Cerebellar cortex (tissue), 1 donor: ENCODE measurements around the gene AKAP1.
"Not testable (repeated sequence)": the region's sequence is repeated elsewhere in the genome, so short reads cannot be mapped to it uniquely, and the experiment has no call there.

Experiments
- DNase-seq: peaks from one replicate; pipeline ENCODE4 v3.0.0-alpha.2; 2015; ENCODE audit warnings: low spot score

Gene AKAP1

DNA sequence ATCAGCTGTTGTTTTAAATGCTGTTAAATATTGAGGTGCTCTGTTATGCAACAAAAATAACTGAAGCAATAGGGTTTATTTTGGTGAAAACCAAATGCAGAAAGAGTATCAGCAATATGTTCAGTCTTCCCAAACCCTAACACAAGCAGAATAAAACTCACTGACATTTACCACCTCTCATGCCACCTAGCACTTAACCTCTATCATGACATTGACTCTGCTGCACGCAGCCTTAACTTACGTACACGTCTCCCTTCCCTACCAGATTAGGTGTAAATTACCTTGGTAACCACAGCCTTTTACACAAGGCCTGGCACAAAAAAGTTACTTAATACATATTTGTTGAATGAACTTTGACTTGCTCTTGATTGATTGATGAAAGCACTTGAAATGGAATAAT lies 9.9 kb upstream of the AKAP1 start:
- no peak for DNase-seq

DNA sequence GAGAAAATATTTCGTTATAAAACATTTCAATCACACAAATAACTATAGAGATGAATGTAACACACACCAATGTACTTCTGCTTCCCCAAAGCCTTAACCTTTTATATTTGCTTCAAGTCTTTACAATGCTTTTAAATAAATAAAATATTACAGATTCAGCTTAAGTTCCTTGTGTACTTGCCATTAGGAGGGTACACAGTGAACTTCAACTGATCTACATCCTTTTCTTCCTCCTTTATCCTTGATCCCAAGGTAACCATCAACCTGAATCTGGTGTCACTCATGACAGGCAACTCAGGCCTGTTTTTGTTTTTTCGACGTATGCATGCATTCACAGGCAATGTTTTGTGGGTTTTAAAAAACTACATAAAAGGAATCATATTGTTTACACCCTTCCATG lies 9.3 kb upstream of the AKAP1 start:
- no peak for DNase-seq

GRCh38 chr17:57077000-57077399 lies 8.0 kb upstream of the AKAP1 start:
- DNase-seq: no peak

GRCh38 chr17:57078274-57078673 lies 6.8 kb upstream of the AKAP1 start:
- no peak for DNase-seq

DNA sequence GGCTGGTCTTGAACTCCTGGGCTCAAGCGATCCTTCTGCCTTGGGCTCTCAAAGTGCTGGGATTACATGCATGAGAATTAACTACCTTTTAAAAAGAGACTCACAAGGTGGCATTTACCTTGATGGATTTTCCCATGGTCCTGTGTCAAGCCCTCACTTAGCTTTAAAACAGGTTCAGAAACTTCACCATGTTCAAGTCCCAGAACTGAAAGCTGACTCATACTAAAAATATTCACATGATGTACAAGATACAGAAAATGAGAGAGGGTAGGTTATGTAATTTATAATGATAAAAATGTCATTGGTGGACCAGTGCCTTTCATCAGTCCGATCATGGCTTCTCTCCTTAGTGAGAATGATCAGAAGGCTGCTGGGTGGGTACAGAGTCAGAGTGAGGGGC lies 4.3 kb upstream of the AKAP1 start:
- no peak for DNase-seq

- no peak for DNase-seq
These were observed 2.6 kb upstream of the AKAP1 start for GRCh38 chr17:57082441-57082840.

- DNase-seq: no peak
These were observed 665 bp upstream of the AKAP1 start for GRCh38 chr17:57084361-57084801.

DNA sequence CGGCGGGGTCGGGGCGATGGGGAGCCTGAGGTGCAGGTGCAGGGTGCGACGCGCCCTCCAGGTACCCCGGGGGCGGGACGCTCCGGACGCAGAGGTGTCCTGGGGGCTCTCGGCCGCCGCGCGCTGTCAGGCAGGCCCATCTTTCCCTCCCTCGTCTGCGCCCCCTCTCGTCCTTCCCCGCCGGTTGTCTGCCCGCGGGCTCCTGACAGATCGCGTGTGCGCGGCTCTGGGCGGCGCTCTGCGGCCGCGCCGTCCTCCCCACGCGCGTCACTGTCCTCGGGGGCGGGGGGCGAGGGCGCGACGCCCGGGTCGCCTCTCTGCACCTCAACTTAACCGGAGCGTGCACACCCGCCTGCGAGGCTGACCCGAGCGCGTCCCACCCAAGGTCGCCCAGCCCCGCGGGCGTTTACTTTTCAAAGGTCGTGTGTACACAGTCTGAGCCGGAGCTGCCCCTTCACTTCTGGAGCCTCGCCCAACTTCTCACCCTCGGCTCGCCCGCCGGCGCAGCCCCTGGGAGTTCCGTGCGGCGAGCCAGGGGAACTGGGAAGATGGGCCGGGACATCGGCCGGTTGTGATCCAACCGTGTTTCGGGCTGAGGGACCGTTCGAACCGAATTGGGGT lies 512 bp downstream of the AKAP1 start:
- peak; percentile 53 for DNase-seq

GRCh38 chr17:57086069-57086930 lies 1.3 kb downstream of the AKAP1 start:
- peak; percentile 60 for DNase-seq

GRCh38 chr17:57088298-57088697 lies 3.3 kb downstream of the AKAP1 start:
- DNase-seq: no peak

GRCh38 chr17:57089391-57089790 lies 4.3 kb downstream of the AKAP1 start:
- DNase-seq: no peak

- DNase-seq: no peak
These were observed 5.6 kb downstream of the AKAP1 start for GRCh38 chr17:57090560-57091185.

- DNase-seq: peak; percentile 91
These were observed 6.2 kb downstream of the AKAP1 start for GRCh38 chr17:57091186-57091618.

- peak; percentile 8 for DNase-seq
These were observed 7.1 kb downstream of the AKAP1 start for GRCh38 chr17:57092171-57092570.

DNA sequence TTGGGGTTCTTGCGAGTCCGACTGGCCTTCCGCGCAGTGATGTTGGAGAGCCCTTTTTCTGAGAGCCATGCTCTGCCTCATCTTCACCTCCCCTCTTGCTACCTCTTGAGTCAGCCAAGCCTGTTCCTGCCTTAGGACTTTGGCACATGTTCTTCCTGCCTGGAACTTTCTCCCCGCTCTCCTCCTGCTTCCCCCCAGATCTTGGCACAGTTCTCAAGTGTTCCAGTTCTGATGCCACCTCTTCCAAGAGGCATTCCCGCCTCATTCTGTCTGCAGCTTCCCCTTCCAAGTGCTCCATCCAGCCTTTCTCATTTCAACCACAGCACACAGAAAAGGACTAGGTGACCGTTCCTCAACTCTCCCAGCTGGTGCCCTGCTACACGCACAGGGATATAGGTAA lies 7.7 kb downstream of the AKAP1 start:
- DNase-seq: peak; percentile 63

DNA sequence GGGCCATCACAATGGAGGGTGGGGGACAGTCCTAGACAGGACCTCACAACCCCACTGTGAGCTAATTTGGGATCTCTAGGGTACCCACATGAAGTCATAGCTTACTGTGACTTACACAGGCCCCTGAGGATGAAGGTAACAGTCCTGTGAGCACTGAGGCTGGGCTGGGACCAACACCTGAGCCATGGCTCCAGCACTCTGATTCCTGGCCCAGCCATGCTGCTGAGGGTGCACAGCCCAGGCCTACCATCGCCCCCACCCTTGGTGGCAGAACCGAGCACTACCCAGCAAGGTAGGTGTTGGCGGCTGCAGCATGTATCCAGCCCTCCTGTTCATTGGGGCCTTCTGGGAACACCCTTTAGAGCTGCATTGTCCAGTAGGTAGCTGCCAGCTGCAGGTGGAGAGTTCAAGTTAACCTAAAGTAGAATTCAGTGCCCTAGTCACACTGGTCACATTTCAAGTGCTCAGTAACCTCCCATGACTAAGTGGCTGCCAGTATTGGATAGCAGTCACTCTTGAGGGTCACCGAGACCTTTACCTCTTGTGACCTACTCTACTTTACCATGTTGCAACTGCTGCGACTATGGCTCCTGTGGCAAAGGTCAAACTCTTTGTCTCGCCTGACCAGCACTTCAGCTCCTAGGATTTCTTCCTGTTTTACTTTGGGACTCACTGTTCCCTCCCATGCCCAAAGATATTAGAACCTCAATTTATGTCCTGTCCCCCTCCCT lies 11.6 kb downstream of the AKAP1 start:
- DNase-seq: no peak

- DNase-seq: peak; percentile 88
These were observed 12.9 kb downstream of the AKAP1 start for GRCh38 chr17:57097832-57098421.

DNA sequence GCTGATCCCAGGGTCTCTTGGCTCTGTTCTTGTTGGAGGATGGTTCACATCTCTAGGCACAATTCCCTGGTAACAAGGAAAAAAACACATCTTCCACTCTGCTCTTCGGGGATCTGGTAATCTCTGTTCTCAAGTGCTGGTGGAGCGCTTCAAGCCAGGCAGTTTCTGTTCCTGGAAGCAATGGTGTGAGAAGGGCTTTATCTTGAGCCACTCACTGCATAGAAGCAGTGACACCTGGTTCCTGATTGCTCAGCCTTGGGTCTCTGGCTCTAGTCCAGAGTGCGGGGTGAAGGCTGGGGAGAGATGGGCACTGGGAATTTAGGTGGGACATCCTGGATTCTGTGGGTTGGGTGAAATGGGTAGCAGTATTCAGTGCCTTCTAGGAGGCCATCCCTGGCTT lies 14.1 kb downstream of the AKAP1 start:
- DNase-seq: no peak

DNA sequence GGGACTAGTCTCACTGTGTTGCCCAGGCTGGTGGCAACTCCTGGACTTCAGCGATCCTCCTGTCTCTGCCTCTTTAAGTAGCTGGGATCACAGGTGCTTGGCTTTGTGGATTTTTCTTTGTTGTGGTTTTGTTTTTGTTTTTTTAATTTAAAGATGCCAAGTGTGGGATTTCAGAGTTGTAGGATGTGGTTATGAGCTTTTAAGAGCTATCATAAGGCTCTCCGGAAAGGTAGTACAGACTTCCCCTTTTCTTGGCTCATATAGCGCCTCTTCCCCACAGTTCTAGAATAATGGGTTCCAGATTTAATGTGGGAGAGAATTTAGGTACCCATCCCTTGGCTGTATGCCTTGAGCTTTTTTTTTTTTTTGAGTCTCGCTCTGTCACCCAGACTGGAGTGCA lies 17.1 kb downstream of the AKAP1 start:
- DNase-seq: no peak

DNA sequence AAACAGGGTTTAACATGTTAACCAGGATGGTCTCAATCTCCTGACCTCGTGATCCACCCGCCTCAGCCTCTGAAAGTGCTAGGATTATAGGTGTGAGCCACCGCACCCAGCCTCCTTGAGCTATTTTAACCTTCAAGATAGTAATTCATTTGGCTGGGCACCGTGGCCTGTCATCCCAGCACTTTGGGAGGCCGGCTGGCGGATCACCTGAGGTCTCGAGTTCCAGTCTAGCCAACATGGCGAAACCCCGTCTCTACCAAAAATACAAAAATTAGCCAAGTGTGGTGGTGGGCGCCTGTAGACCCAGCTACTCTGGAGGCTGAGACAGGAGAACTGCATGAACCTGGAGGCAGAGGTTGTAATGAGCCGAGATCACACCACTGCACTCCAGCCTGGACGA lies 17.6 kb downstream of the AKAP1 start:
- DNase-seq: not testable (repeated sequence)

- DNase-seq: no peak
These were observed 19.6 kb downstream of the AKAP1 start for GRCh38 chr17:57104461-57105175.
